ENCODE results near the gene CEP164.

The CEP164 gene

GRCh38 chr11:117421476-117421875 lies 93.8 kb downstream of the CEP164 start:
- DNase-seq (ENCODE audit: low spot score), result no peak

- DNase-seq (ENCODE audit: low spot score), result no peak
These were observed 95.5 kb downstream of the CEP164 start for GRCh38 chr11:117423046-117423575.

GRCh38 chr11:117424781-117425180 lies 97.1 kb downstream of the CEP164 start:
- no peak for DNase-seq (ENCODE audit: low spot score)

GRCh38 chr11:117425679-117426296 lies 98.1 kb downstream of the CEP164 start:
- no peak for DNase-seq (ENCODE audit: low spot score)

- peak; percentile 52 for DNase-seq (ENCODE audit: low spot score)
These were observed 98.6 kb downstream of the CEP164 start for GRCh38 chr11:117426297-117426685.

GRCh38 chr11:117426941-117427340 lies 99.3 kb downstream of the CEP164 start:
- DNase-seq (ENCODE audit: low spot score), result no peak

GRCh38 chr11:117427356-117427874 lies 99.8 kb downstream of the CEP164 start:
- no peak for DNase-seq (ENCODE audit: low spot score)

- DNase-seq (ENCODE audit: low spot score), result no peak
These were observed 100.7 kb downstream of the CEP164 start for GRCh38 chr11:117428186-117428855.

- no peak for DNase-seq (ENCODE audit: low spot score)
These were observed 101.2 kb downstream of the CEP164 start for GRCh38 chr11:117428856-117429229.

GRCh38 chr11:117430293-117430955 lies 102.8 kb downstream of the CEP164 start:
- DNase-seq (ENCODE audit: low spot score), result no peak

GRCh38 chr11:117431436-117431835 lies 103.8 kb downstream of the CEP164 start:
- no peak for DNase-seq (ENCODE audit: low spot score)

GRCh38 chr11:117433717-117434116 lies 106.1 kb downstream of the CEP164 start:
- no peak for DNase-seq (ENCODE audit: low spot score)

- no peak for DNase-seq (ENCODE audit: low spot score)
These were observed 106.8 kb downstream of the CEP164 start for GRCh38 chr11:117434481-117434880.

- DNase-seq (ENCODE audit: low spot score), result no peak
These were observed 107.7 kb downstream of the CEP164 start for GRCh38 chr11:117435326-117435725.

GRCh38 chr11:117437041-117437790 lies 109.6 kb downstream of the CEP164 start:
- DNase-seq (ENCODE audit: low spot score), result no peak

- no peak for DNase-seq (ENCODE audit: low spot score)
These were observed 110.1 kb downstream of the CEP164 start for GRCh38 chr11:117437791-117438130.

GRCh38 chr11:117438371-117439000 lies 110.8 kb downstream of the CEP164 start:
- no peak for DNase-seq (ENCODE audit: low spot score)

GRCh38 chr11:117439256-117439655 lies 111.6 kb downstream of the CEP164 start:
- no peak for DNase-seq (ENCODE audit: low spot score)

GRCh38 chr11:117440258-117440657 lies 112.6 kb downstream of the CEP164 start:
- DNase-seq (ENCODE audit: low spot score), result no peak

- no peak for DNase-seq (ENCODE audit: low spot score)
These were observed 113.7 kb downstream of the CEP164 start for GRCh38 chr11:117441146-117441975.
